Stimulated activated CD8-positive, alpha-beta memory T cell treated with anti-CD3 and anti-CD28 coated beads, Interleukin-12 subunit alpha, Interleukin-12 subunit beta, amount 100 ng/mL, for 1 hour (primary cell): ENCODE data around the gene UBE2G1.
A peak's percentile ranks its signal among the peaks of the same experiment; 100 is the strongest.

Experiments used
- DNase-seq: peaks from one replicate; pipeline ENCODE4 v3.0.0-alpha.2; 2020; ENCODE audit warnings: low read depth

The UBE2G1 gene

GRCh38 chr17:4334332-4334731 lies 32.1 kb downstream of the UBE2G1 start:
- no peak for DNase-seq

GRCh38 chr17:4333041-4333440 lies 33.4 kb downstream of the UBE2G1 start:
- no peak for DNase-seq

- DNase-seq: no peak
These were observed 34.0 kb downstream of the UBE2G1 start for GRCh38 chr17:4332296-4332970.

- no peak for DNase-seq
These were observed 34.9 kb downstream of the UBE2G1 start for GRCh38 chr17:4331614-4332013.

- no peak for DNase-seq
These were observed 36.6 kb downstream of the UBE2G1 start for GRCh38 chr17:4329838-4330237.

- DNase-seq: no peak
These were observed 38.9 kb downstream of the UBE2G1 start for GRCh38 chr17:4327606-4328005.

- no peak for DNase-seq
These were observed 39.9 kb downstream of the UBE2G1 start for GRCh38 chr17:4326608-4327007.

GRCh38 chr17:4326112-4326511 lies 40.4 kb downstream of the UBE2G1 start:
- no peak for DNase-seq

GRCh38 chr17:4324463-4324862 lies 42.0 kb downstream of the UBE2G1 start:
- no peak for DNase-seq

GRCh38 chr17:4319221-4319620 lies 47.3 kb downstream of the UBE2G1 start:
- no peak for DNase-seq

- DNase-seq: no peak
These were observed 47.9 kb downstream of the UBE2G1 start for GRCh38 chr17:4318596-4318995.

GRCh38 chr17:4318186-4318585 lies 48.3 kb downstream of the UBE2G1 start:
- no peak for DNase-seq

- DNase-seq: no peak
These were observed 48.9 kb downstream of the UBE2G1 start for GRCh38 chr17:4317610-4318009.

- no peak for DNase-seq
These were observed 49.8 kb downstream of the UBE2G1 start for GRCh38 chr17:4316648-4317047.

GRCh38 chr17:4314618-4315017 lies 51.9 kb downstream of the UBE2G1 start:
- DNase-seq: no peak

GRCh38 chr17:4314179-4314578 lies 52.3 kb downstream of the UBE2G1 start:
- no peak for DNase-seq

GRCh38 chr17:4313221-4314114 lies 53.0 kb downstream of the UBE2G1 start:
- no peak for DNase-seq

GRCh38 chr17:4310354-4311060 lies 56.0 kb downstream of the UBE2G1 start:
- no peak for DNase-seq

GRCh38 chr17:4309897-4310296 lies 56.6 kb downstream of the UBE2G1 start:
- DNase-seq: no peak

- no peak for DNase-seq
These were observed 59.1 kb downstream of the UBE2G1 start for GRCh38 chr17:4307179-4307930.

GRCh38 chr17:4305224-4305623 lies 61.3 kb downstream of the UBE2G1 start:
- no peak for DNase-seq

- DNase-seq: peak; percentile 35
These were observed 62.0 kb downstream of the UBE2G1 start for GRCh38 chr17:4304417-4305027.
